ENCODE results near the gene PTPRCAP.
"Not testable (repeated sequence)": the region's sequence is repeated elsewhere in the genome, so short reads cannot be mapped to it uniquely, and the experiment has no call there.

PTPRCAP gene

GRCh38 chr11:67409261-67409666, 28.2 kb downstream of the PTPRCAP start:
- peak; percentile 75 for DNase-seq (ENCODE audit: low spot score)

- no peak for DNase-seq (ENCODE audit: low spot score)
These were observed 28.9 kb downstream of the PTPRCAP start for GRCh38 chr11:67408437-67409200.

GRCh38 chr11:67407688-67408163, 29.8 kb downstream of the PTPRCAP start:
- no peak for DNase-seq (ENCODE audit: low spot score)

- no peak for DNase-seq (ENCODE audit: low spot score)
These were observed 30.4 kb downstream of the PTPRCAP start for GRCh38 chr11:67406969-67407687.

- no peak for DNase-seq (ENCODE audit: low spot score)
These were observed 31.0 kb downstream of the PTPRCAP start for GRCh38 chr11:67406420-67406968.

- DNase-seq (ENCODE audit: low spot score): no peak
These were observed 31.7 kb downstream of the PTPRCAP start for GRCh38 chr11:67405688-67406339.

- no peak for DNase-seq (ENCODE audit: low spot score)
These were observed 32.3 kb downstream of the PTPRCAP start for GRCh38 chr11:67405196-67405567.

- DNase-seq (ENCODE audit: low spot score): peak; percentile 55
These were observed 32.8 kb downstream of the PTPRCAP start for GRCh38 chr11:67404515-67405195.

GRCh38 chr11:67403085-67403484, 34.4 kb downstream of the PTPRCAP start:
- DNase-seq (ENCODE audit: low spot score): not testable (repeated sequence)

- not testable (repeated sequence) for DNase-seq (ENCODE audit: low spot score)
These were observed 35.2 kb downstream of the PTPRCAP start for GRCh38 chr11:67402192-67402839.

- DNase-seq (ENCODE audit: low spot score): peak; percentile 88
These were observed 35.8 kb downstream of the PTPRCAP start, which contains the start of gene PPP1CA for GRCh38 chr11:67401495-67402191. Gene PPP1CA (minus strand): TSS chr11:67401858. CDS start chr11:67401782, 76 bp downstream.

- DNase-seq (ENCODE audit: low spot score): no peak
These were observed 36.5 kb downstream of the PTPRCAP start for GRCh38 chr11:67400942-67401494.

GRCh38 chr11:67400251-67400941, 37.1 kb downstream of the PTPRCAP start:
- no peak for DNase-seq (ENCODE audit: low spot score)

GRCh38 chr11:67398661-67399563, 38.6 kb downstream of the PTPRCAP start:
- no peak for DNase-seq (ENCODE audit: low spot score)

- no peak for DNase-seq (ENCODE audit: low spot score)
These were observed 39.4 kb downstream of the PTPRCAP start for GRCh38 chr11:67397986-67398660.

- no peak for DNase-seq (ENCODE audit: low spot score)
These were observed 39.9 kb downstream of the PTPRCAP start for GRCh38 chr11:67397536-67397935.

- DNase-seq (ENCODE audit: low spot score): no peak
These were observed 40.7 kb downstream of the PTPRCAP start for GRCh38 chr11:67396587-67397389.

Data from CD4-positive, alpha-beta T cell treated with Interleukin-15 for 4 hours (primary cell).